OCI-LY1 (cell line): ENCODE data around the gene ADAM12.

Experiments used
- EZH2 ChIP-seq: fragments of 200-600 bp; sonication (generic), shearing (Covaris generic); IDR thresholded peaks from 2 replicates; pipeline ENCODE4 v1.8.0; 2017; ENCODE audit warnings: borderline replicate concordance, mixed run types, mild to moderate bottlenecking, antibody characterized with exemption, low read length, moderate library complexity, mixed read lengths
- TF ChIP-seq, protein P1 (sequence below): fragments of 200-600 bp; sonication (generic), shearing (Covaris generic); IDR thresholded peaks from 2 replicates; pipeline ENCODE4 v1.5.1; 2017; ENCODE audit warnings: mild to moderate bottlenecking, antibody characterized with exemption, low read length, moderate library complexity, mixed read lengths

DNA sequence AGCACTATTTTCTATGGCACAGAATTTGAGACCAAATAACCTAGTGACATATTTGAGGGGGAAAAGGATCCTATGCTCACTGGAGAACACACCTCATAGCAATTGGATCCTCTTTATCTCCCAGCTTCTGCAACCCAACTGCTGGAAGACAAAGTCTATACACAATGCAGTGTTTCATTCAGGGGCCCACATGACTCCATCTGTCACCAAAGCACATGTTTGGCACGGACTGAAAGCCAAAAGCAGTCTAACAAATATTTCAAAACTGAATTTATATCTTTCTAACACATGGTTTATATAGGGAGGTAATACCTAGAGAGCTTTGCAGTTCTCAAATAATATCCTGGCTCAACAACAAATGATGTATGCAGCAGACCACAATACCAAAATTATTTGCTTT lies 39.2 kb downstream of the ADAM12 start:
- TF ChIP-seq, protein P1, sequence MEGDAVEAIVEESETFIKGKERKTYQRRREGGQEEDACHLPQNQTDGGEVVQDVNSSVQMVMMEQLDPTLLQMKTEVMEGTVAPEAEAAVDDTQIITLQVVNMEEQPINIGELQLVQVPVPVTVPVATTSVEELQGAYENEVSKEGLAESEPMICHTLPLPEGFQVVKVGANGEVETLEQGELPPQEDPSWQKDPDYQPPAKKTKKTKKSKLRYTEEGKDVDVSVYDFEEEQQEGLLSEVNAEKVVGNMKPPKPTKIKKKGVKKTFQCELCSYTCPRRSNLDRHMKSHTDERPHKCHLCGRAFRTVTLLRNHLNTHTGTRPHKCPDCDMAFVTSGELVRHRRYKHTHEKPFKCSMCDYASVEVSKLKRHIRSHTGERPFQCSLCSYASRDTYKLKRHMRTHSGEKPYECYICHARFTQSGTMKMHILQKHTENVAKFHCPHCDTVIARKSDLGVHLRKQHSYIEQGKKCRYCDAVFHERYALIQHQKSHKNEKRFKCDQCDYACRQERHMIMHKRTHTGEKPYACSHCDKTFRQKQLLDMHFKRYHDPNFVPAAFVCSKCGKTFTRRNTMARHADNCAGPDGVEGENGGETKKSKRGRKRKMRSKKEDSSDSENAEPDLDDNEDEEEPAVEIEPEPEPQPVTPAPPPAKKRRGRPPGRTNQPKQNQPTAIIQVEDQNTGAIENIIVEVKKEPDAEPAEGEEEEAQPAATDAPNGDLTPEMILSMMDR = no peak
- TF ChIP-seq EZH2 = no peak
